AG08396 (cell line): ENCODE measurements around the gene PRKG1.
A peak's percentile ranks its signal among the peaks of the same experiment; 100 is the strongest.
"Not testable (repeated sequence)": the region's sequence is repeated elsewhere in the genome, so short reads cannot be mapped to it uniquely, and the experiment has no call there.

Experiments used
- DNase-seq: peaks from one replicate; pipeline ENCODE4 v3.0.0; 2012; ENCODE audit warnings: low spot score, mixed read lengths

PRKG1 gene

DNA sequence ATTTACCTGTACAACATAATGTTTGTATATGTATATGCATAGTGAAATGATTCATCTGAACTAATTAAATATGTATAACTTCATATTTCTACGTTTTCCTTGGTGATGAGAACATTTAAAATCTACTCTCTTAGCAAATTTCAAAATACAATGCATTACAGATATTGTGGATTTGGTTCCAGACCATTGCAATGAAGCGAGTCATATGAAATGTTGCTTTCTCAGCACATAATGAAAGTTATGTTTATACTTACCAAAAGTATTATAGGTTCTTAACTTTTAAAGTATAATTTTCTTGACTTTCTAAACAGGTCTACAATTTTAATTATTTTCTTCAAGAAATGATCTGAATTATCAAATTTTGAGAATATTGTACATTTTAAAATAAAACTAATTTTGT lies 435.9 kb downstream of the PRKG1 start:
- DNase-seq: no peak

DNA sequence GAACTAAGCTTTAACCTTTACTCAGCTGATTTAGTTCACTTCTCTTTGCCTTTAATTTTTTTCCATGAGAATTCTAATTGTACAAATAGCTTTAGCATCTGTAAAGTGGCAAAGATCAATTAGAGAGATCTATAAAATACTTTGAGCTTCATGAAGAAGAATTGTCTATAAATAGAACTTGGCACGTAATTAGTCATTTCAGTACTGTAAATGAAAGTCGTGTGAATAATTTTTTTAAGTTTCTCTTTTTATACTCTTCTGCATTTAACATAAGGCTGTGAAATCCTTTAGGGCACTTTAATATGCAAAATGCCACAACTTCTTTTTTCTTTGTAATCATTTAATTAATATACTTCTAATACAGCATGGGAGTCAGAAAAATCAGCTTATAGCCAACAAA lies 447.3 kb downstream of the PRKG1 start:
- no peak for DNase-seq

GRCh38 chr10:51522858-51523257 lies 448.6 kb downstream of the PRKG1 start:
- no peak for DNase-seq

- DNase-seq: no peak
These were observed 449.2 kb downstream of the PRKG1 start for GRCh38 chr10:51523440-51523839.

DNA sequence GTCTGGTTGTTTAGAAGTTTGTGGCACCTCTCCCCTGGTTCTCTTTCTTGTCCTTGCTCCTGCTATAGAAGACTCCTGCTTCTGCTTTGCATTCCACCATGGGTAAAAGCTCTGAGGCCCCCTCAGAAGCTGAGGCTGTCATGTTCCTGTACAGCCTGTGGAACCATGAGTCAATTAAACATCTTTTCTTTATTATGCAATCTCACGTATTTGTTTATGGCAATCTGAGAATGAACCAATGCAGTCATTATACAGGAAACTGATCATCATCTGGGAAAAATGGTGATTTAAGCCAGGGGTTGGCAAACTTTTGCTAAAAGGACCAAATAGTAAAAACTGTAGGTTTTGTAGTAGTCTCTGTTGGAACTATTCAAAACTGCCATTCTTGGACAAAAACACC lies 449.8 kb downstream of the PRKG1 start:
- DNase-seq: peak; percentile 3

GRCh38 chr10:51527522-51528219 lies 453.4 kb downstream of the PRKG1 start:
- no peak for DNase-seq

DNA sequence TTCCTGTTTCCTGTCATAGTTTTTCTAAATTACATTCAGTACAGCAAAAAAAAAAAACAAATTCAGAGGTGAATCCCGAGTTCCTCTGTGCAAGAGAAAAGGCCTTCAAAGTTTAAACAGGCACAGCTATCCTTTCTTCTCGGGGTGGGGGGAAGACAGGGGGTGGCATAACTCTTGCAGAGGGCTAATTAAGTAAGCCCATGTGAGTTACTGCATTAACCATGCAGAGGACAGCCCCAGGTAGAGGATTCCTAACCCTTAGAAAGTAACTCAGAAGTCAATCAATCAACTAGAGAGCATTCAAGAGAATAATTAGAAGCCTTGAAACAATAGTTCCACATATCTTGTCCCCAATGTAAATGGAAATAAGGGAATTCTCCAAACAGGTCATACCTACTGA lies 454.2 kb downstream of the PRKG1 start:
- no peak for DNase-seq

DNA sequence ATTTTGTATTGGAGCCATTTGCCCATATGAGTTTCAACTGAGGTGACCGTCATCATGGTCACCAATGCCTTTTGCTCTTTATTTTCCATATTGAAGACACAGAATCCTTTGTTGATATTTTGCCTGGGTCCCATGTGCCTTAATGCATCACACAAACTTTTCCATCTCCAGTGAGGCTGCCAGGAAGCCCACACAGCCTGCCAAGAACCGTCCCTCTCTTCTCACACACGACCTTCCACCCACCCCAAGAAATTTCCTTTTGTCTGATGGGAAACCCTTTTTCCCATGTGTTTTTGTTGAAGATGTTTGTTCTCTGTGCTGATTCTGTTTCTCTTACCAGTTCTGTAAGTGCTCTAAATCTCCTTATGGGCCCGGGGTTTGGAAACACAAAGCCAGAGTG lies 456.3 kb downstream of the PRKG1 start:
- DNase-seq: no peak

DNA sequence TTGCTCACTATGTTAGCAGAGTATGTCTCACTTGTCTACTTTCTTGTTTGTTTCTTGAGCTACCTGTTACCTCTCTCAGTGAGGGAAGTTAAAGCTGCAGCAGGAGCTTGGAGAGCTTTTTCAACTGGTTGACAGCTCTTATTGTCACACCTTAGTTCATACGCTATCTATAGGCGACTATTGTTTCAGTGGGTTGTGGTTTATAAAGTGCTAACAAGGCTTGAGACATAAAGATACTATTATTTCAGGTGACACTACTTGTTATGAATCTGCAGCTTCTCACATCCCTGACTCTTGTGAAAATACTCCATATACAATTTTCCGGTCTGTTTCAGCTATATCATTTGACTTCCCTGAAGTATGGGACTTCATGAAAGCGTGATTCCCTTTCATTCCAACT lies 457.8 kb downstream of the PRKG1 start:
- DNase-seq: no peak

DNA sequence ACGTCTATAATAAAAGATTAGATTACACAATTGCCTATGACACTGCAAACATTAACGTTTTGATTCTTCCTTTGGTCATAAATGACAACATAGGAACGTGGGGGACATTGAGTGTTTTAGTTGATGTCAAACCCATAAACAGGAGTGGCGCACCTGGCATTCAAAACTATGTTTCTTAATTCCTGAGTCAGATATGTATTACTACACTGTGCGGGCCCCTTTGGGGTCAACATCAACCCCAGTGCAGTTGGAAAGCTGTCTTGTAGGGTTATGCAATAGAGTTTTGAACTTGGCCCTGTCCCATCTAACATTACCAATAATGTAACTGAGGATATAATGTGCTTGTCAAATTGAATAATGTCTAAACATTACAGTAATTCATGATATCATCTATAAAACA lies 468.6 kb downstream of the PRKG1 start:
- no peak for DNase-seq

- no peak for DNase-seq
These were observed 470.6 kb downstream of the PRKG1 start for GRCh38 chr10:51544933-51545332.

GRCh38 chr10:51547941-51548340 lies 473.7 kb downstream of the PRKG1 start:
- no peak for DNase-seq

- DNase-seq: no peak
These were observed 478.6 kb downstream of the PRKG1 start for GRCh38 chr10:51552879-51553278.

DNA sequence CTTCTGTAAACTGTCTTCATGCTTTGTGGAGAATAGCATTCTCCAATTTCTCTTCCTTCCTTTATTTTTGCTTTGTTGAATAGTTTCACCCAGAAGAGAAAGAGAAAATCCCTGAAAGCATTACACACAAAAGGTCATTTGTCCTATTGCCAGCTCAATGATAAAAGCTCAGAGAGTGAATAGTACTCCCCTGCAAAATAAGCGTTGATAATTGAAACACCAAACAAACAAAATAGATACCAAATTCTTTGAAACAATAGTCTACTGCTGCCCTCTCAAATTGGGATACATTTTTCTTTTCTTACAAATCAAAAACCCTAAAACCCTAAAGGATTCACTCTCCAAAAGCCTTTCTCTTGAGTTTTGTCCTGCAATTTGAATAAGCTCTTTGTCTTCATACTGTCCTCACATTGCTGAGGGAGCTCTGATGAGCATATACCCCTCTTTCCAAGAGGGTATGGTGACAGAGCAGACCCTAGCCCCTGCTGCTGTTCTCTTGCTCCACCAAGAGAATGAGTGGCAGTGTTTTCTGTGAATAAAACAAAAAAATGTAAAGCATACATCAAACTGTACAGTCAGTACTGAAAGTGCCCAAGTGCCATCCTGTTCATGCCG lies 490.7 kb downstream of the PRKG1 start:
- DNase-seq: no peak

- no peak for DNase-seq
These were observed 493.0 kb downstream of the PRKG1 start for GRCh38 chr10:51567271-51567670.

DNA sequence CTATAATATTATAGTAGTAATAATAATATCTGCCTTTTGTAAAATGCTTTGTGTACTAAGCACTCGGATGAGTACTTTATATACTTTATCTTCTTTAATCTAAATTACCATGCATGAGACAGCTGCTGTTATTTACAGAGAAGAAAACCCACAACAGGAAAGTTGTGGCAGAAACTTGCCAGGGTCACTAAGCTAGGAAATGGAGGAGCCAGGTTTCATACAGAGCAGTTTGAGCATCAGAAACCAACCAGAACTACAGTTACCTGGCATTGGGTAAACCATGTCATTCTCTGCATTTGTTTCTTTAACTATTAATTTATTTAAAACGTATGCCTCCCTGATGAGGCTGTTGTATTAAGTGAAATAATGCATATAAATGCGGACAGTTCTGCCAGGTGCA lies 495.2 kb downstream of the PRKG1 start:
- no peak for DNase-seq

GRCh38 chr10:51574248-51575048 lies 500.2 kb downstream of the PRKG1 start:
- no peak for DNase-seq

GRCh38 chr10:51581196-51581595 lies 506.9 kb downstream of the PRKG1 start:
- not testable (repeated sequence) for DNase-seq

DNA sequence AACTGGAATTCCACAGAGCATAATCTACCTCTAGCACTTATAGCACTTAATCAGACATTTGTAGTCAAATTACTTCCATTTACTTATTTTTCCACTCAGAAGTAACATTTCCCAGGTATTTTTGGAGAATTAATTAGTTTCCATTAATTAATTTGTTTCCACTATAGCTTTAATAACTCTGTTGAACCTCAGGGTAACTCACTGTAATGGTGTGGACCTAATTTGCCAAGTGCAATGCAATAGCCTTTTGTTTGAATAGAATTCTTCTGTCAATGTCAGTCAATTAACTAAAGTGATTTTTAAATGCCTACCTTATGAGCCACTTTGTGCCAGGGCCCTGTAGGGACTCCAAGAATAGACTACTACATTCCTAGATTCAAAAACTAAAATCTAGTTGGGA lies 509.7 kb downstream of the PRKG1 start:
- DNase-seq: no peak

- DNase-seq: no peak
These were observed 511.5 kb downstream of the PRKG1 start for GRCh38 chr10:51585742-51586141.

DNA sequence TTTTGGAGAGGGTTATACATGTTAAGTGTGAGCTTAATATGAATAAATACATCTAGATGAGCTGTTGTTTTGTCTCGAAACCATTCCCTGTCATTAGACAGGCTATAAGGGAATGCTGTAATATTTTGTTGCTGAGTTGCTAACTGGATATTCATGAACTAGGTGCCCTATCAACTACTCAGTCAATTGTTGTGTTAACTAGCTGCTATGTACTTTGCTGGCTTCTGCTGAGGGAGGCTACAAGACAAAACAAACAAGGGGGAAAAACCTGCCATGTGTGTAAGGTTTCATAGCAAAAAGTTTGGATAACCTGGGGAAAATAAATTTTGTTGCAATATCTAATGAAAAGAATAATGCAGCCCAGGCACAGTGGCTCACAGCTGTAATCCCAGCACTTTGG lies 514.7 kb downstream of the PRKG1 start:
- DNase-seq: no peak

DNA sequence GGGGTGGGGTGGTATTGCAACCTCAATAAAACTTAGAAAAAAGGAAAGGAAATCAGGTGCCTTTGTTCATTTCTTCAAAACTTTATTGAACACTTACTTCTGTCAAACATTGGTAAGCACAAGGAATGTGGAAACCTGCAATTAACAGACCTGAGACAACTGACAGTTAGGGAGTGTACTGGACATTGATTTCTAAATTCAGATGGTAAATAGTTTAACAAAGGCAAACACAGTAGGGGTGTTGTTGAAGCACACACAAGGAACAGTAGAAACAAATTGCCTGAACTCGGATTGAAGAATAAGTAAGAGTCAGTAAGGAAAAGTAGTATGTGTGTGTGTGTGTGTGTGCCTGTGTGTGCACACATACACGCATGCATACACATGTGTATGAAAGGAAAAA lies 516.5 kb downstream of the PRKG1 start:
- DNase-seq: no peak

GRCh38 chr10:51596695-51597094 lies 522.4 kb downstream of the PRKG1 start:
- no peak for DNase-seq
